ENCODE measurements around the gene ASTN2.

DNA sequence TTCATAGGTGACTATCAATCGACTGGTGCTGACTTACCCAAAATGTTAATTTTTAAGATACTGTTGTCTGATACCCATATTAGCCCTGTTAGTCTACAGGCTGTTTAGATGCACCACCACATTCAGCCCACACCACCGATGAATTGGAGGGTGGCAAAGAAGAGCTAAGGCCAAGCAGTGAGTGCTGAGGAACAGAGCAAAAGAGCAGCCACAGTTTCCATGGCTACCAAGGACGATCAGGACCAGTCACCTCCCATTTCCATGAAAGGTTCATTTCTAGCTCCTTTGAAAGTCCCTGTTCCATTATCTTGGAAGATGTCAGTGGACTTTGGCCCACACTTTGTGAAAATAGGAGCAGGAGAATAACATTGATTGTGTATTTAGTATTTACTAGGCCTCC lies 364.9 kb downstream of the ASTN2 start:
- TF ChIP-seq, protein P1, sequence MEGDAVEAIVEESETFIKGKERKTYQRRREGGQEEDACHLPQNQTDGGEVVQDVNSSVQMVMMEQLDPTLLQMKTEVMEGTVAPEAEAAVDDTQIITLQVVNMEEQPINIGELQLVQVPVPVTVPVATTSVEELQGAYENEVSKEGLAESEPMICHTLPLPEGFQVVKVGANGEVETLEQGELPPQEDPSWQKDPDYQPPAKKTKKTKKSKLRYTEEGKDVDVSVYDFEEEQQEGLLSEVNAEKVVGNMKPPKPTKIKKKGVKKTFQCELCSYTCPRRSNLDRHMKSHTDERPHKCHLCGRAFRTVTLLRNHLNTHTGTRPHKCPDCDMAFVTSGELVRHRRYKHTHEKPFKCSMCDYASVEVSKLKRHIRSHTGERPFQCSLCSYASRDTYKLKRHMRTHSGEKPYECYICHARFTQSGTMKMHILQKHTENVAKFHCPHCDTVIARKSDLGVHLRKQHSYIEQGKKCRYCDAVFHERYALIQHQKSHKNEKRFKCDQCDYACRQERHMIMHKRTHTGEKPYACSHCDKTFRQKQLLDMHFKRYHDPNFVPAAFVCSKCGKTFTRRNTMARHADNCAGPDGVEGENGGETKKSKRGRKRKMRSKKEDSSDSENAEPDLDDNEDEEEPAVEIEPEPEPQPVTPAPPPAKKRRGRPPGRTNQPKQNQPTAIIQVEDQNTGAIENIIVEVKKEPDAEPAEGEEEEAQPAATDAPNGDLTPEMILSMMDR (IDR thresholded peaks at IDR 0.05): no peak
- TF ChIP-seq EP300 (IDR thresholded peaks at IDR 0.05): no peak
